Hepatic stellate cell (primary cell): ENCODE results near the gene MINK1.

ENCODE experiments used
- DNase-seq: peaks from one replicate; pipeline ENCODE4 v3.0.0; 2011; ENCODE audit warnings: low spot score

Gene MINK1

GRCh38 chr17:4933646-4934045 lies 100.5 kb downstream of the MINK1 start:
- DNase-seq, result no peak

- peak; percentile 70 for DNase-seq
Measured at GRCh38 chr17:4934173-4934979, 101.2 kb downstream of the MINK1 start.

GRCh38 chr17:4935650-4936049 lies 102.5 kb downstream of the MINK1 start:
- no peak for DNase-seq

- DNase-seq, result no peak
Measured at GRCh38 chr17:4936436-4936835, 103.3 kb downstream of the MINK1 start.

- no peak for DNase-seq
Measured at GRCh38 chr17:4937553-4937952, 104.4 kb downstream of the MINK1 start.

- no peak for DNase-seq
Measured at GRCh38 chr17:4938069-4938491, 104.9 kb downstream of the MINK1 start.

GRCh38 chr17:4938688-4939545 lies 105.8 kb downstream of the MINK1 start:
- DNase-seq, result no peak

GRCh38 chr17:4939546-4939795 lies 106.3 kb downstream of the MINK1 start:
- no peak for DNase-seq

GRCh38 chr17:4939796-4940554 lies 106.8 kb downstream of the MINK1 start, which contains the start of the genes RNF167 and SLC25A11:
Gene RNF167, plus strand, starts transcription at chr17:4940268. Its CDS starts 642 bp downstream, at chr17:4940910.
Gene SLC25A11, minus strand, starts transcription at chr17:4940046. Its CDS starts 136 bp downstream, at chr17:4939910.
- DNase-seq, result peak; percentile 98

GRCh38 chr17:4940555-4941318 lies 107.6 kb downstream of the MINK1 start:
- DNase-seq, result peak; percentile 90

GRCh38 chr17:4941319-4941610 lies 108.1 kb downstream of the MINK1 start:
- DNase-seq, result no peak

GRCh38 chr17:4942760-4943508 lies 109.8 kb downstream of the MINK1 start:
- no peak for DNase-seq

- no peak for DNase-seq
Measured at GRCh38 chr17:4944163-4944553, 111.0 kb downstream of the MINK1 start.

- no peak for DNase-seq
Measured at GRCh38 chr17:4944554-4945175, 111.5 kb downstream of the MINK1 start.

GRCh38 chr17:4945176-4945943 lies 112.2 kb downstream of the MINK1 start:
- peak; percentile 97 for DNase-seq

GRCh38 chr17:4945944-4946280 lies 112.8 kb downstream of the MINK1 start:
- DNase-seq, result no peak

GRCh38 chr17:4946312-4946976 lies 113.3 kb downstream of the MINK1 start:
- no peak for DNase-seq

- no peak for DNase-seq
Measured at GRCh38 chr17:4947010-4947410, 113.9 kb downstream of the MINK1 start.
